Bronchial epithelial cell (primary cell): ENCODE data around the gene CAMTA1. TPM values are rescaled to one million over a fixed set of nuclear protein-coding genes. Genes with fewer than 3 reads are reported as not detected.
"Not testable (repeated sequence)": the region's sequence is repeated elsewhere in the genome, so short reads cannot be mapped to it uniquely, and the experiment has no call there.

Experiments
- DNase-seq: peaks from one replicate; pipeline ENCODE4 v3.0.0-alpha.2; 2010; ENCODE audit warnings: low read depth
- FAIRE-seq: peaks from 2 replicates; lab custom pipeline; 2011; peaks lifted over from hg19 to GRCh38; lab: Jason Lieb, UNC
- H3K27me3 ChIP-seq: 2 replicates; pipeline ENCODE4 v1.5.1; 2011; ENCODE audit warnings: low read length; ENCODE audit not compliant: control insufficient read depth, insufficient read depth
- H3K36me3 ChIP-seq: 2 replicates; pipeline ENCODE4 v1.5.1; 2011; ENCODE audit warnings: low read length; ENCODE audit not compliant: control insufficient read depth, insufficient read depth
- H3K4me3 ChIP-seq: 2 replicates; pipeline ENCODE4 v1.5.1; 2011; ENCODE audit warnings: mild to moderate bottlenecking, low read depth, low read length, control low read depth
- total RNA-seq: library from RNA; depleted of rRNA; stranded (reverse); fragments of >200 nt; gene quantifications from 2 replicates; pipeline ENCODE4 v1.2.1, GENCODE V29; 2014
- TF ChIP-seq, protein P1 (sequence below): IDR thresholded peaks from 2 replicates; pipeline ENCODE4 v1.5.1; 2011; ENCODE audit warnings: mild to moderate bottlenecking, moderate library complexity, low read length, control low read depth, inconsistent platforms; ENCODE audit not compliant: insufficient read depth, severe bottlenecking

CAMTA1 gene
- total RNA-seq, 1 donor from 2014 or later = 68.2 TPM

DNA sequence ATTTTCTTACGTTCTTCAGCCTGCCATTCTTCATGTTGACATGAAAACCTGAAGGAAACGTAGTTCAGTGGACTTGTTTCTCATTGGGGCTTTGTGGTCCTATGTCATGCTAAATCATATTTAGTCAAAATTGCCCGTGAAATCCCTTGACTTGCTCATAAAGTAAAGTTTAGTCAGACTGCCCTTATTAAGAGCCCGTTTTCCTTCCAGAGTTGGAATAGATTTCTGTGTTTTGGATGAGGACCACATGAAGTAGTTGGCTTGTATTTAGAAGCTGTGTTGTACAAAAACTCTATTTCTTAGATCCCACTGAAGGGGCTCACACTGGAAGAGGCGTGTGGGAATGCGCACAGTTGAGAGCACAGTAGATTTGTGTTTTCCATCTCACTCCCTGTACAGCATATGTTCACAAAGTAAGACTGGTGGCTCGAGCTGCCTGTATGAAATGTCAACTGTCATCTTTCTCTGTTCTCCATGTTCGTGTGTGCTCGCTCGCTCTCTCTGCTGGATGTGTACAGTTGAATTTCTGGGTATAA lies 42.4 kb downstream of the CAMTA1 start:
- Histone ChIP-seq H3K36me3 (peaks cover 1% of the 10 kb centered on the region), H3K4me3 (no peak overlapping the region), H3K27me3 (no peaks in the 10 kb centered on the region)
- DNase-seq (no peak), FAIRE-seq (no peak)
- TF ChIP-seq, protein P1, sequence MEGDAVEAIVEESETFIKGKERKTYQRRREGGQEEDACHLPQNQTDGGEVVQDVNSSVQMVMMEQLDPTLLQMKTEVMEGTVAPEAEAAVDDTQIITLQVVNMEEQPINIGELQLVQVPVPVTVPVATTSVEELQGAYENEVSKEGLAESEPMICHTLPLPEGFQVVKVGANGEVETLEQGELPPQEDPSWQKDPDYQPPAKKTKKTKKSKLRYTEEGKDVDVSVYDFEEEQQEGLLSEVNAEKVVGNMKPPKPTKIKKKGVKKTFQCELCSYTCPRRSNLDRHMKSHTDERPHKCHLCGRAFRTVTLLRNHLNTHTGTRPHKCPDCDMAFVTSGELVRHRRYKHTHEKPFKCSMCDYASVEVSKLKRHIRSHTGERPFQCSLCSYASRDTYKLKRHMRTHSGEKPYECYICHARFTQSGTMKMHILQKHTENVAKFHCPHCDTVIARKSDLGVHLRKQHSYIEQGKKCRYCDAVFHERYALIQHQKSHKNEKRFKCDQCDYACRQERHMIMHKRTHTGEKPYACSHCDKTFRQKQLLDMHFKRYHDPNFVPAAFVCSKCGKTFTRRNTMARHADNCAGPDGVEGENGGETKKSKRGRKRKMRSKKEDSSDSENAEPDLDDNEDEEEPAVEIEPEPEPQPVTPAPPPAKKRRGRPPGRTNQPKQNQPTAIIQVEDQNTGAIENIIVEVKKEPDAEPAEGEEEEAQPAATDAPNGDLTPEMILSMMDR = no peak

DNA sequence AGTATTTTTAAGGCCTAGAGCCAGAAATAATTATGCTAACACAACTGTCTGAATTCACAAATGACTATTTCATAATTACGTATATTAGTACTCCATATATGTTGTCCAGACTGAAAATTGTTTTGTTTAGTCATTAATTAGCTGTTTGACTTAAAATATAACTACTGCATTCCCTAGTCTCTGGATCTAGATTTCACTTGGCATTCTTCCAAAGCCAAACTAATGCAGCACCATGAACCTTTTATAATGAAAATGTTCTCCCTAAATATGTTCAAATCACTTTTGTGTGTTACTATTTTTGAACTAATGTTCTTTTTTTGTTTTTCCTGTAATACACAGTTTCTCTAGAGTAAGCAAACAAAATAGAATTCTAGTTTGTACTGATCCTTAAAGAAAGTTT lies 46.1 kb downstream of the CAMTA1 start:
- DNase-seq (no peak), FAIRE-seq (no peak)
- Histone ChIP-seq H3K27me3 (no peaks in the 10 kb centered on the region), H3K36me3 (peaks cover 1% of the 10 kb centered on the region), H3K4me3 (no peak overlapping the region)
- TF ChIP-seq, protein P1 = no peak

DNA sequence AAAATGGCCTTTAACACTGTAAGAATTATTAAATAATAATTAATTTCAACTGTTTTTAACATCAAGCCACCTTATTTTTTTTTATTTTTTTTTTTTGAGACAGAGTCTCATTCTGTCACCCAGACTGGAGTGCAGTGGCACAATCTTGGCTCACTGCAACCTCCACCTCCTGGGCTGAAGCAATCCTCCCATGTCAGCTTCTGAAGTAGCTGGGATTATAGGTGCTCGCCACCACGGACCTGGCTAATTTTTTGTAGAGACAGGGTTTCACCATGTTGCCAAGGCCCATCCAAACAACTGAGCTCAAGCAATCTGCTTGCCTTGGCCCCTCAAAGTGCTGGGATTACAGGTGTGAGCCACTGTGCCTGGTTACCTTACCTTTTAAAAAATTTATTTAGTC lies 46.8 kb downstream of the CAMTA1 start:
- DNase-seq, H3K36me3 ChIP-seq, H3K27me3 ChIP-seq, FAIRE-seq, H3K4me3 ChIP-seq: not testable (repeated sequence)

DNA sequence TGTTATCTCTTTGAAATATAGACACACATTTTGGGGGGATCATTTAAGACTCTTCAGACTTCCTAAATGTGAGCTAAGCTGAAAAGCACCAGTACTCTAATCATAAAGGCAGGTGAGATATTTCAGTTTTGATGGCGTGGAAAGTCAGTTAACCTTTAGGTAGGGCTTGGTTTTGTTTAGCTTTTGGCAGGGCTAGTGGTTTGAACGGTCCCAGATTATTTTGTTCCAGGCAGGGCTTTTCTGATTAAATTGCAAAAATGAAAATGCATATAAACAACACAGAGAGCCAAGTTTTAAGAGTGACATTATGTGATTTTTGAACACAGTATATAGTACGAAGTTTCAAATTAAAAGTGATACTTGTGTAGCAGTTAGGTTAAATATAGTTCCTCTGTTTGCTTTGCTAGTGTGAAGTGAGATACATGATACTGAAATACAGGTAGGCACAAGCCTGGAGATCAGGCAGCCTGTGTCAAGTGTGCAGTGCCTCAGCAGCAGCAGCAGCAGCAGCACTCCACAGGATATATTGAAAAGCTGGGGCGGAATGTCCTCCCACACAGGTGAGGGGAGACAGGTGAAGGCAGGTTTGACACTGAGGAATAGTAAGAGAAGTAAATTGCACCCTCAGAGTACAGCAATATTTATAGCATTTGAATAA lies 47.4 kb downstream of the CAMTA1 start:
- TF ChIP-seq, protein P1 = no peak
- Histone ChIP-seq H3K36me3 (no peaks in the 10 kb centered on the region), H3K27me3 (no peaks in the 10 kb centered on the region), H3K4me3 (no peak overlapping the region)
- DNase-seq (peak; percentile 41), FAIRE-seq (no peak)

DNA sequence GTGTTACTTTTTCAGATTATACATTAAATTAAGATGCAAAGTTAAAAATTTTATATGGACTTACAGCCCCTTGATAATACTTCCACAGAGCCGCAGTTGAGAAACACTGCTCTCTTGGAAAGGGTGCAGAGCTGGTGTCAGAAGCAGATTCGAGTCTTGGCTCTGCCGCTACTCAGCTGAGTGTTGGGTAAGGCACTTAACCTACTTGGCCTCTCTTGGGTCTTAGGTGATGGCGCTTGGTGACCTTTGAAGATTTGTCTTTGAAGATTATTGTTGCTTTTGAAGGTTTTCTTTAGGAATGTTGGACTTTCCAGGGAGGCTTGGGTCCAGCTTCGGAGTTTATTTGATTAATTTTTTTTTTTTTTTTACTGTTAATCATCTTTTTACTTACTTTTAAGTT lies 48.5 kb downstream of the CAMTA1 start:
- TF ChIP-seq, protein P1 = no peak
- FAIRE-seq (no peak), DNase-seq (no peak)
- no peaks in the 10 kb centered on the region for H3K27me3 ChIP-seq
- H3K36me3 ChIP-seq = peaks cover 2% of the 10 kb centered on the region
- no peak overlapping the region for H3K4me3 ChIP-seq

DNA sequence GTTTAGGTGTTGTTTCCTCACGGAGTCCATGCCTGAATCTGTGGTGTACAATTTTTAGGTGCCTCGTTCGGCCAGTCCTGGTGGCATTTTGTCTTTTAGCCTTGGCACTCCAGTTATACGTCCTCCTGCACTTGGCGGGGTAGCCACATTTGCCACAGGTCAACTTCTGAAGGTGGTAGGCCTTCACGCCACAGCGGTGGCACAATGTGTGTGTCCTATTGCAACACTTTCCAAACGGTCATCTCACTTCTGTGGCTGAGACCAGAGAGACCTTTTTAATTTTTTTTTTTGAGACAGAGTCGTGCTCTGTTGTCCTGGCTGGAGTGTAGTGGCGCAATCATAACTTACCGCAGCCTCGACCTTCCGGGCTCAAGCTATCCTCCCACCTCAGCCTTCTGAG lies 49.1 kb downstream of the CAMTA1 start:
- FAIRE-seq = no peak

More for the DNA sequence above, 49.1 kb downstream of the CAMTA1 start:
- TF ChIP-seq, protein P1 = no peak
- no peak for DNase-seq
- H3K4me3 ChIP-seq = no peak overlapping the region
- H3K36me3 ChIP-seq = peaks cover 2% of the 10 kb centered on the region
- H3K27me3 ChIP-seq = no peaks in the 10 kb centered on the region
